H1 (cell line): Measurements from ENCODE around the gene CTIF. TPM values are rescaled to one million over a fixed set of nuclear protein-coding genes. Genes with fewer than 3 reads are reported as not detected.

Experiments used
- CBX8 ChIP-seq: fragments of 300-800, 300-1000 bp; sonication (generic); IDR thresholded peaks from 2 replicates; pipeline ENCODE4 v1.7.1; 2016; ENCODE audit warnings: low read depth, low read length, borderline replicate concordance
- polyA plus RNA-seq, 7 experiments: library from polyadenylated mRNA; depleted of rRNA in 3 of 7; stranded (reverse) in 5 of 7; unstranded in 2 of 7; fragments of >200 nt in 5 of 7; fragments of 200-250 nt in 2 of 7; gene quantifications; 1 replicate in 5 of 7; 2 replicates in 1 of 7; 4 replicates in 1 of 7; pipeline versions ENCODE4 v1.2.1 to v1.2.3, GENCODE V29; 2011 to 2013; ENCODE audit warnings: missing spikeins in 2 of 7, mixed read lengths in 2 of 7
- total RNA-seq: library from RNA; stranded (reverse); fragmentation: NEBNext Ultra II Directional; extraction: Animal tissue kit (Norgen Biotek cat#: 25700); gene quantifications from 2 replicates; pipeline ENCODE4 v1.2.1, GENCODE V29; 2021

Gene CTIF
- total and polyA plus RNA-seq, 2 of the 8 experiments (the other 6 are each of a cell fraction or from before 2014, with no cell fraction given): 9.0 to 17.8 TPM

GRCh38 chr18:48805826-48806535 lies 267.1 kb downstream of the CTIF start (continued):
- no peak for TF ChIP-seq CBX8
